Medulla oblongata (tissue), 1 donor: Measurements from ENCODE around the gene NTHL1.
"Not testable (repeated sequence)": the region's sequence is repeated elsewhere in the genome, so short reads cannot be mapped to it uniquely, and the experiment has no call there.

Experiments
- DNase-seq: peaks from one replicate; pipeline ENCODE4 v3.0.0-alpha.2; 2015; ENCODE audit errors: extremely low spot score

NTHL1 gene

GRCh38 chr16:2028620-2029220 lies 18.9 kb downstream of the NTHL1 start:
- DNase-seq, result no peak

- no peak for DNase-seq
Measured at GRCh38 chr16:2028146-2028545, 19.5 kb downstream of the NTHL1 start.

GRCh38 chr16:2027024-2028010 lies 20.3 kb downstream of the NTHL1 start:
- DNase-seq, result no peak

GRCh38 chr16:2026461-2027023 lies 21.1 kb downstream of the NTHL1 start, which contains the start of gene NHERF2:
TSS of gene NHERF2 (plus strand) at chr16:2026902. CDS start at chr16:2027006, 104 bp downstream.
- no peak for DNase-seq

GRCh38 chr16:2025878-2026460 lies 21.7 kb downstream of the NTHL1 start:
- DNase-seq, result no peak

GRCh38 chr16:2025251-2025650 lies 22.4 kb downstream of the NTHL1 start:
- no peak for DNase-seq

GRCh38 chr16:2024032-2024420 lies 23.6 kb downstream of the NTHL1 start:
- no peak for DNase-seq

GRCh38 chr16:2023092-2024031 lies 24.3 kb downstream of the NTHL1 start:
- DNase-seq, result peak; percentile 93

GRCh38 chr16:2022723-2023091 lies 24.9 kb downstream of the NTHL1 start:
- no peak for DNase-seq

- DNase-seq, result no peak
Measured at GRCh38 chr16:2019921-2020831, 27.5 kb downstream of the NTHL1 start.

- DNase-seq, result no peak
Measured at GRCh38 chr16:2019518-2019920, 28.1 kb downstream of the NTHL1 start, which contains the start of gene NPW. TSS of gene NPW (plus strand) at chr16:2019785.

- no peak for DNase-seq
Measured at GRCh38 chr16:2016407-2016922, 31.2 kb downstream of the NTHL1 start.

- no peak for DNase-seq
Measured at GRCh38 chr16:2015947-2016208, 31.8 kb downstream of the NTHL1 start.

- DNase-seq, result no peak
Measured at GRCh38 chr16:2015117-2015946, 32.3 kb downstream of the NTHL1 start.

GRCh38 chr16:2013527-2013926 lies 34.1 kb downstream of the NTHL1 start:
- DNase-seq, result no peak

- not testable (repeated sequence) for DNase-seq
Measured at GRCh38 chr16:2011726-2012125, 35.9 kb downstream of the NTHL1 start.

- peak; percentile 92 for DNase-seq
Measured at GRCh38 chr16:2009791-2010510, 37.7 kb downstream of the NTHL1 start, which contains the start of gene ZNF598. TSS of gene ZNF598 (minus strand) at chr16:2009821.

GRCh38 chr16:2009164-2009711 lies 38.4 kb downstream of the NTHL1 start:
- DNase-seq, result no peak
